Stimulated activated CD8-positive, alpha-beta memory T cell treated with anti-CD3 and anti-CD28 coated beads, Interleukin-12 subunit alpha, Interleukin-12 subunit beta, amount 100 ng/mL, for 1 hour (primary cell): Measurements from ENCODE around the gene NTM.
"Not testable (repeated sequence)": the region's sequence is repeated elsewhere in the genome, so short reads cannot be mapped to it uniquely, and the experiment has no call there.

Source experiments
- DNase-seq: peaks from one replicate; pipeline ENCODE4 v3.0.0-alpha.2; 2020; ENCODE audit warnings: low read depth

Gene NTM

DNA sequence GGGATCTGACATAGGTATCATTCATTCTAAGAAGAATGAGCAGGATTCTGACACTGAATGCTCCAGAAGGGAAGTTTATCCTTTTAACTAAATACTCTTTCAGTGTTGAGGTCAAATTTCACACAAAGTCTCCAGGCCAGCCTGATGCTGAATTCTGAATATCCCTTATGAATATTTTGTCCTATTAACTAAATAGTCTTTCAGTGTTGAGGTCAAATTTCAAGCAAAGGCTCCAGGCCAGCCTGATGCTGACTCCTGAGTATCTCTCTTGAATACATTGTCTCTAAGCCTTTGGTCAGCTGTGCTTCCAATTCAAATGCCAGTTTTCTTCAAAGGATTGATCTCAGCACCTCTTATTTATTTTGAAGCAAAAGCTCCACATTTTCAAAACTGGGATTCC, 676.8 kb downstream of the NTM start:
- no peak for DNase-seq

DNA sequence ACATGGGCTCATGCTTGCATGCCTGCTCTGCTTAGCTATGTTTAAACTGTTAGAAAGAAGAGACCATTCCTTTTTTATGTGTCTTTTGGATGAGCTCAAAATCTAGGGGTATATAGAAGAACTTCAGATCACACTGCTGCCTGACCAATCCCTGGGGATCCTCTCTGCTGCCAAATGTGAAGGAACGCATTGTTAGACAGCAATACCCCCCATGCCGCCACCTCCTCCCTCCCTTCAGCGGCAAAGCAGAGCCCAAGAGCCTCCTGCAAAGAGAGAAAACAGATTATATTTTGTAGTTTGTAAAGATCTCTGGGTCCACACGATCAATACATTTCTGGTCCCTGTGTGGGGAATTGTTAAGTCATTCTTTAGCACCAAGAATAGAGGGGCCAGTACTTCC, 677.6 kb downstream of the NTM start:
- no peak for DNase-seq

DNA sequence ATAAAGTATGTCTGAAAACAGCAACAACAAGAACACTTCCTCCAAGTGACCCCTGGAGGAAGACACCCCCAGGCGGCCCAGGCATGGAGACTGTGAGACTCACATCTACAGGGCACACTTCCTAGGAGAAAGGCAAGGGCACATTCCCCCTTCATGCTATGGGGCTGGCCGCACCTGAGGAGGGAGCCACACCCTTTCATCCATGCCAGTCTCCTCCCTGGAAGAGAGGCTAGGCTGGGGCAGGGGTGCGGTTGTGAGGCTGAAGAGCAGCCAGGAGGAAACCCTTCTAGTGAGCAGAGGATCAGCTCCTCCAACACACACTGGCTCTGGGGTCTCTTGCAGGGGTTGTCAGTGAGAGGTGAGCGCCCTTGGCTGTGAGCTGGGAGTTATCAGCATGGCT, 678.8 kb downstream of the NTM start:
- DNase-seq = no peak

DNA sequence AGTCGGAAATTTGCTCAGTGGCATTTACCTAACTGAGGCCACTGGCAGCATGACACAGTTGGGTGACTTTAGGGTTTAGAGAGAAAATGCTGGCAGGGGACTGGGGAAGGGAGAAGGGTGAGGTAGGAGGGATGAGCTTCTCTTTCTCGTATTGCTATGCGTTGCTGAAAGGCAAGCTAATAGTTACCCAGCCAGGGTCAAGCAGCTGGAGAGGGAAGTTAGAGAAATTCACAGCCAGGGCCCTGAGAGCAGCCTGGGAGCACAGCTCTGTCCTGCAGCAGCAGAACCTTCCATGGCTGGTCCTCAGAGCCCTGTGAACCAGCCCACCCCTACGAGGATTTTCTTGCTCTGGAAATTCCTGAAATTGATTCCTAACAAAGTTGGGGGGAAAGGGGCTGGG, 679.6 kb downstream of the NTM start:
- no peak for DNase-seq

DNA sequence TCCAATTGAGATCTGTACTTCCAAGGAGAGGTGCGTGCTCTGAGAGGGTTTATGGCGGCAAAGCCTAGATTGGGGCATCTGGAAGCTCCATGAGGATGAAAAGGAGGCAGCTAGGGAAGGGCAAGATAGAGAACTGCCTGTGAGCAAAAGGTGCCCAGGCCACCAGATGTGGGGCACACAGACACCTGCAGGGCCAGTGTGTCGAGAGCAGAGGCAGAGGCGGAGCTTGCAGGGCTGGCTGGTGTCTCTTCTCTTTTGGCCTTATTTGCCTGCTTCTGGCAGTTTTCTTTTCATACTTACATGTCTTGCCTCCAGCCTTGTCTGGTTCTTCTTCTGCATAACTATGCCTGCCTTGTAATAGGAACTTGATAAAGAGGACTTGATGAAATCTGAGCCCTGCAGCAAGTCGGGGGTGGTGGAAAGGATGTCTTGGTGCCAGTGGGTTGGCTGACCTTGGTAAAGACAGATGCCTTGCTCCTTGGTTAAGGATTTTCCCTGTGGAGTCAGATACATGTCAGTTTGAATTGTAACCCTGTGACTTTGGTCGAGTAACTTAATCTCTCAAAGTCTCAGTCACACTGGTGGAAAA, 680.3 kb downstream of the NTM start:
- no peak for DNase-seq

DNA sequence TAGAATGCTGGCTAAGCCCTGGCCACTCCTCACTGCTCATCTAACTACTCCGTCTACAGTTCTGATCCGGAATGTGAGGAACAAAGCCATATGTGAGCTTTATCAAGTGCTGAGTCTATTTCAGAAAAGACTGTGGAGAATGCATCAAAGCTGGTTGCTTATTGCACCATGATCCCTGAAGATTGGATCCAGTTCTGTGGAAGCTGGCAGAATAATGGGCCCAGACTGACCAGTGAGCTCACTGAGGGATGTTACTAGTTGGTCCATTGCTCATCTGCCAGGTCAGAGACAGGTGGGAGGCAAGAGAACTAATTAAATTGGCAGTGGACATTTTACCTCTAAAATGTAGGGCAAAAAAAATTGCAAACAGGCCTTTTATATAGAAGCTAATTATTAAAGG, 681.3 kb downstream of the NTM start:
- no peak for DNase-seq

DNA sequence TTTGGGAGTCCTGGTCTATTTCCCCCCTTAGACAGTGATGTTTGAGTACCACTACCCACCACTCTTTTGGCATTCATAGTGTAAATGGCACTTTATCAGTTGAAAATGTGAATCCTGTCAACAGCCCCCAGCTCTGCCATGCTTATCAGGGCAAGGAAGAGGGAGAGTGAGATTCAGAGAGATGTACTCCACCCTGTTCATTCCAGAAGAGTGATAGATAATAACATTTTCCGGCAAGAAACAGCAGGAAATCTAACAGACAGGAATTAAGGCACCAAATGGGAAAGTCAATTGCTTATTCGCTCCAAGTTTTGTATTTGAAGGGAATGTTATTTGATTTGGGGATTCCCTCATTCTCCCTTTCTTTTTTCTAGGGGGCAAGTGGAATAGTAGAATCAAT, 681.9 kb downstream of the NTM start:
- DNase-seq = no peak

DNA sequence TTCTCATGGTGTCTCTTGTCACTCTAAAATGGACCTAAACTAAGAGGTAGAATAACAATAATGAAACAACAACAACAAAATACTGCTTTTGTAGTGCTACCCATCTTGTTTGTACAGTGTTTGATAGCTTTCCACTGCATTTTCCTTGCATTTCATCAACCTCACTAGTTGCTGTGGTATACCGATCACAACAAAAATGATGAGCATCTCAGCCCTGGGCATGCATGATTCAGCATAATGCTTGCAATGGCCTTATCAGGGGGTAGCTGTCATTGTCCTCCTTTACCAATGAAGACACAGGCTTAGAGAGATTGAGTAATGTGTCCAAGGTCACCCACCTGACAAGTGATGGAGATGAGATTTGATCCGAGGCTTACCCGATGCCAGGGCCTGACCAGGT, 682.5 kb downstream of the NTM start:
- DNase-seq = no peak

DNA sequence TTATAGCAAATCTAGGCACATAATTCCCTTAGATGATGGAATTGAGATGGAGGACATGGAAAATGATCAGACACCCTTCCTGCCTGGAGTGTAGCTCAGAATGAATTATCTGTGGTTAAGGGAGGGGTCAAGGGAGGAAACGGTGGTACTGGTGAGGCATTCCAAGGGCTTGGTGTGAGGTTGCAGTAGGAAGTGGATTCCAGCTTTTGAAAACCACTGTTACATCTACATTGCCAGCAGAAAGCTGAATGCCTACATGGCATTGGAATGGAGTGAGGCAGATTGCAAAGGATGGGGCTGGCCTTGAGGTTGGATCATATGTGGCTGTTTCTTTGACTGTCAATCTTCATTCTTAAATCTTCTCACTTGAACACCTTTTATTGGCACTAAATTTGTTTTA, 684.4 kb downstream of the NTM start:
- no peak for DNase-seq

DNA sequence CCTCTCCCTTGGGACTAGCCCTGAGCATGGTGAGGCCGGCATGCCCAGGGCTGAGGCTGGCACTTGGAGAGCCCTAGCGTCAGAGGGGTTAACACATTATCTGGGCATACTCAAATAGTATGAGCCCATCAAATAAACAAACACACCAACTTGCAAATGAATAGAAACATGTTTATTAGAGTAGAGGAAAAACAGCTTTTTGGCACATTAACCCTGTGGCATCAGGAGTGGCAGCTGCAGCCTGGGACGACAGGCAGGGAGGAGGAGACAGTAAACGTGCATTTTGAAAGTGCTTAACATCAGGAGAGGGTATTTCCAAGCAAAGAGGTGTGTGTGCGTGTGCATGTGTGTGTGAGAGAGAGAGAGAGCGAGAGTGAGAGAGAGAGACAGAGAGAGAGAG, 684.9 kb downstream of the NTM start:
- DNase-seq = no peak

DNA sequence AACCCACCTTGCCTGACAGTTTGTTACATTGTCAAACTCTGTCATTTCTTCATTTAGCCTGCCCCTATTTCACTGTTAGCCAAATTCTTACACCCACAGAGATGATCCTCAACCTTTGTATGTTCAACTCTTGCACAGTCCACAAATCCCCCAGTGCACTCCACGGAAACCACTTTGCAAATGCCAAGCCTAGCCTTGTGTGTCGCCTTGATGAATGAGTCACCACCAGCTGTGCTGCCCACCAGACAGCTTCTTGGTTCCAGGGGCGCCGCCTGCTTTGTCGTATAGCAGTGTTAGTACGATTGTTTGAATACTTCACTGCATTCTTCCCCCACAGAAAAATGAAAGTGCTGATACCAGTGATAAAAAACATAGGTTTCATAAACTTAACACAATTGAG, 686.3 kb downstream of the NTM start:
- no peak for DNase-seq

DNA sequence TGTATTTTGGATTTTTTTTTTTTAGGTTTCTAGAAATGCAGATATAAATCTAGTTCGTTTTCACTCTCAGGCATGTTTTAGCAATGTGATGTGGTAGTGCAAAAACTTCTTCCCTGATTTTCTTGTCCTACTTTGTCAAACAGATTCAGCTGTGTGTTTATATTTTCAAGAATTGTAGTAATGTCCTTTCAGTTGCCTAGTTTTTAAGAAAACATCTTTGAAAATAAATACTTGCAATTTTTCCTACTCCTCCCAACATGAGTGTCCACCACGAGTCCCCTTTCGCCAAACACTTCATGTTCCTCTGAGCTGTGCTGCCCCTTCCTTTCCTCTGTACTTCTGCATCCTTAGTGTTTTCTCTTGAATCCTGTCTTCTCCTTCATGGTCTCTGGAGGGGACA, 686.9 kb downstream of the NTM start:
- no peak for DNase-seq

DNA sequence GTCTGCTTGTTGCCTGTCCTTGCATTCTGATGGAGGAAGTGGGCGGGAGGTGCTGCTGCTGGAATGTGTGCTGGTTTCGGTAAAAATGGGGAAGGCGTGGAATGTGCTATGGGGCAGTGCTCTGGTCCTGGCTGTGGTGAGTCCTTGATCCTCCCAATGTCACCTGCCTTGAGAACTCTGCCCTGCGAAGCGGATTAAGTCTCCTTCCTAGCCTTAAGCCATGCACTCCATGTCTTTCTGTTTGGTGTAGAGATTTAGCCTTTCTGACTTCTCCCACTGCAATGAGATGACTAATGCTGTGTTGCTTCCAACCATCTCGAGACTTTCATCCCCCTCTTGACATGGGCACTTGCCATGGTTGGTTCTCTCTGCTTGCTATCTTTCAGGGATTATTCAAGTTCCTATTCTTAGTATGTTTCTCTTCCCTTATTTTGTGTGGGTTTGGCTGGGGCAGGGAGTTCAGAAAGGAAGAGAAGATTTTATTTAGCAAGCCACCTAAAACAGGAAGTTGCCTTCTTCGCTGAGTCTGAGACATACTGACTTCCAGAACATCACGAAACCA, 687.9 kb downstream of the NTM start:
- no peak for DNase-seq

DNA sequence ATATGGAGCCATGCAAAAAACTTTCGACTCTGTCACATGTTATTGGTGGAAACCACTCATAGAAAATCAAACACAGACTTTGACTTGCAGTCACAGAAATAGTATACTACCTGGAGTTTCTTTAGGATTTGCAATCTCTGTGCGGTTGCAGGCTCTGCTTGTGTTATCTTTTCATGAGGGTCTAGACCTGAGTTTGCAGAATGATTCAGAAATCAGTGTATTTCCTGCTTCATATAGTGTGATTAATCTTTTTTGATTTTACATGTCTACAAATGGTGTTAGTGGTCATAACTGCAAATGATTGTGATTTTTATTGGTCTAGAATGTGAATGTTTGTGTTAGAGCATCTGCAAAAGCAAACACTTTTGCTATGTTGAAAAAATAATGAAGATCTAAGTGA, 690.2 kb downstream of the NTM start:
- no peak for DNase-seq

DNA sequence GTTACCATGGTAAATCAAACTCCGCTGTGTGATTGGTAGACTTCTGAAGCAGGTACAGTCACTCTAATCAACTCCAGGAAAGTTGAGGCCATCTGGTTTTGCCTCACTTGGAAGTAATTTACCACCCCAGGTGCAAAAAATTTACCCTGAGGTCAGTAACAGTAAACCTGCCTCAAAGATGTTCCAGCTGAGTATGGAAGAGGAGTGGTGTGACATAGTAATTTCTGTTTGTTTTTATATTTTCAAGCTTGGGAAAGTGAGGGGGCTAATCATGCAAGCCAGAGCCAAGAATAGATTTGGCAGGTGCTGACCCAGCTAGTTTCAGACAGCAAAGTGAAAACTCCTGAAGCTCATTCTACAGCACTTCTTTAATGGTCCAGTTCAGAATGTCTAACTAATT, 691.6 kb downstream of the NTM start:
- no peak for DNase-seq

DNA sequence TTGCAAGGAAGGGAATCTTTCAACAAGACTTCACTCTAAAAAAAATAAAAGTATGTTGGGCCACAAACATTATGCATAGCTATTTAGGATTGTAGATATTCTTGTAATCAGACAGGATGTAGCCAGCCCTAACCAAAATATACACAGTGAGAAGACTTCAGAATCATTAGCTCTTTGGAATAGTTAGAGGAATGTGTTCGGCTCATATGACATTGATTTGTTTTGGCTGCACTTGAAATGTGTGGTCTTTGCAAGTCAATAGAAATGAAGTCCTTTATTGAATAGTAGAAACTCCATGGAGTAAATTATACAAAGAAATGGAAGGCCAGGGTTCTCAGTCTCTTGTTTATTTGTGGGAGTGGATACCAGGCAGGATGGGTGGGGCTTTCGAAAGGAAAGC, 692.1 kb downstream of the NTM start:
- DNase-seq = no peak

DNA sequence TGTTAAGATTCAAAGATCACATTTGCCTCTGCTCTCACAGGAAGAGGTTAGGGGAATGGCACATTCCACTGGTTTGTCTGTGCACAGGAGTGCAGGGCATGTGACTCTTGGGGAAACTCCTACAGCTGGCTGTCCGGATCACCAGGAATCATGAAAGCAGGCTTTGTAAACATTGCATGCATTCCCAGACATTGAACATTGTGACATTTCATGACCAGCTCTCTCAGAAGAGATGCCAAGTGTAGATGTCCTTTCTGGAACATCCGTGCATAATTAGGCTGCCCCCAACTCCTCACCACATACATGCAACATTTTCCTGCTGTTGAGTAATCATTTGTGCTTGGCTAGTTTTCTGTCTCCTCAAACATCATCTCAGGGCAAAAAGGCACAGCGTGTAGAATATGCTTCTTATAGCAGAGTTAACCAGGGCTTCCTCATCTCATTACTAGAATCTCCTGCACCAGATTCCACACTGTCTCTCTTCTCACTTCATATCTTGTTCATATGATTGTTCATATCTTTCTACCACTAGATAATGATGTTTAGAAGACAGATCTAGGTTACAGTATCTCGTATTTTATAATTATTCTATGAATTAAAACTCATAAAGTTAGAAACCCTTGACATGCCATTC, 694.7 kb downstream of the NTM start:
- DNase-seq = no peak

DNA sequence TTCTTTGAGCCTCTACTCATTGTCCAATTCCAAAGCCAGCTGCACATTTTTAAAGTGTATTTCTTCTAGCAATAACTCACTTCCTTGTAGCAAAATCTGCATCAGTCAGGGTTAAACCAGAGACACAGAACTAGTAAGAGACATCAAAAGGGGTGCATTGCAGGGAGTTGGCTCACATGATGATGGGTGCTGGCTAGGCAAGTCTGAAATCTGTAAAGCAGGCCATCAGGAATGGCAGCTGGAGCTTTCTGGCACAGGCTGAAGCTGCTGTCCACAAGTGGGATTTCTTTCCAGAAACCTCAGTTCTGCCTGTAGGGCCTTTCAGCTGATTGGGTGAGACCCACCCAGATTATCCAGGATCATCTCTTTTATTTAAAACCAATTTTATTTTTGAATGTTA, 698.1 kb downstream of the NTM start:
- DNase-seq = no peak

DNA sequence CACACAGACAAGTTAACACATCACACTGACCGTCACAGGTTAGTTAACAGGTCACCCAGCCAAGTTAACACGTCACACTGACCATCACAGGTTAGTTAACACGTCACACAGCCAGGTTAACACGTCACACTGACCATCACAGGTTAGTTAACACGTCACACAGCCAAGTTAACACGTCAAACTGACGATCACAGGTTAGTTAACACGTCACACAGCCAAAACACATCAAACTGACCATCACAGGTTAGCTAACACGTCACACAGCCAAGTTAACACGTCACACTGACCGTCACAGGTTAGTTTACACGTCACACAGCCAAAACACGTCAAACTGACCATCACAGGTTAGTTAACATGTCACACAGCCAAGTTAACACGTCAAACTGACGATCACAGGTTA, 699.2 kb downstream of the NTM start:
- DNase-seq = not testable (repeated sequence)

DNA sequence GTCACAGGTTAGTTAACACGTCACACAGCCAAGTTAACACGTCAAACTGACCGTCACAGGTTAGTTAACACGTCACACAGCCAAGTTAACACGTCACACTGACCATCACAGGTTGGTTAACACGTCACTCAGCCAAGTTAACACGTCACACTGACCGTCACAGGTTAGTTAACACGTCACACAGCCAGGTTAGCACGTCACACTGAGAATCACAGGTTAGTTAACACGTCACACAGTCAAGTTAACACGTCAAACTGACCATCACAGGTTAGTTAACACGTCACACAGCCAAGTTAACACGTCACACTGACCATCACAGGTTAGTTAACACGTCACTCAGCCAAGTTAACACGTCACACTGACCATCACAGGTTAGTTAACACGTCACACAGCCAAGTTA, 700.5 kb downstream of the NTM start:
- DNase-seq = not testable (repeated sequence)

DNA sequence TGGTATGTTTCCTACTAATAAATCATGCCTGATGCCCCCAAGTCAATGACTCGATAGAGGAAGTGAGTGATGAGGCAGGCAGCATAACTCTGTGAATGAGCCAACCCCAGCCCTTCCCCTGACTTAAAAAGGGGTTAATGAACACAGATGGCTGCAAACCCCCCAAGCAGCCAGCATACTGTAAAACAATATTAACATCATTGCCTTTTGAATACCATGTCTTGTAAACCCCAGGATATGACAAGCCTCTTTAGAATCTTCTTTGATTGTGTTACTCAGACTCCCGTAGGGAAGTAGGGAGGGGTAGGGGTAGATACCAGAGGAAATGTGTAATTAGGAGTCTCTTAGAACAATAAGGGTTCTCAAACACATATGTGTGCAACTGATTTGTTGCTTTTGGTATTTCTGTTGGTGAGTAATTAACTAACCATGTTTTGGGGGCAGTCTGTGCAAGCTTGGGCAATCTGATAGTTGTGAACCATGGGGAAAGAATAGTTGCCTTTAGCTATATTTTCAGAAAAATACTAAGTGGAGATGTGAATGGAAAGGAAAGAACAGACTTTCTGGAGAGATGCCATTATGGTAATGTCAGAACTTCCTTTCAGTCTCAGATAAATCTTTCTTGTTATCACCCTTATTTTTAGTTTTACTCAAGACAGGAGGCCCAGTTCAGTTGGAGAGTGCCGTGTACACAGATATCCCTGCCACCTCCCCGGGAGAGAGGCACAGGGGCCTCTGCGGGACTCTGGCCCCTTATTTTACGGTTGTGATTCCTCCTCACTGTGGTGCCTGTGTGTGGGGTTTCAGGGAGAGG, 701.8 kb downstream of the NTM start:
- DNase-seq = no peak

DNA sequence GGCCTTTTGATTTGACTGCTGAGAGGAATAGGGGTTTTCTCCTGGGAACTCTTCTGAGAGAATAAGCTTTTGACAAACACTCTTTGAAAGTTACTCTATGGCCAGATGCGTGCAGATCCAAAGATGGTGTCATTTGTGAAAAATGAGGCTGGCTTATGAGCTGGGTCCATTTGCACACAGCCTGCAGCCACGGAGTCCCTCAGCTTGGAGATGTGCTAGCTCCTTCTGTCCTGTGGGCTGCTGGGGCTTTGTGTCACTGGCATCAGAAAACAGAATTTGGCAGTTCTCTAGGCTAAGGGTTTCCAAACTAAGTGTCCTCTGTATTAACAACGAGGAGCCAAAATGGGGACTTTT, 702.4 kb downstream of the NTM start:
- no peak for DNase-seq

DNA sequence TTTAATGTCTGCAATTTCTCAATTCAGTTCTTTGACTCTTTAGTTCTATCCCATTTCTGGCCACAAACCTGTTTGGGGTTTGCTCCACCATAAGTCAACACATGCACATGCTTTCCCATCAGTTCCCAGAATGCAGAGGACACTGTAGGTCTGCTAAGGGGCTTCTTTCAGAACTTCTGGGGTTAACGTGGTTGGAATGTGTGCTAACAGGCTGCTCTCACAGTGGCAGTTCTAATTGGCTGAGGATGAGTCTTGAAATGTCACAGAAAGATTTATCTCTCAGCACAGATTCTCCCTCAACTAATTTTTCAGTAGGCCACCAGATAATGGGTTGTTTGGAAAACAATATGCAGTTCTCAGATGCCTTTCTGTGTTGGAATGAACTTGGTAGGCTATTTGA, 703.4 kb downstream of the NTM start:
- DNase-seq = no peak
